ENCODE measurements around the gene SMS. TPM values are rescaled to one million over a fixed set of nuclear protein-coding genes. Genes with fewer than 3 reads are reported as not detected.
A peak's percentile ranks its signal among the peaks of the same experiment; 100 is the strongest.

Gene SMS
- total RNA-seq, 1 experiment from 2014 or later, result 172 TPM

DNA sequence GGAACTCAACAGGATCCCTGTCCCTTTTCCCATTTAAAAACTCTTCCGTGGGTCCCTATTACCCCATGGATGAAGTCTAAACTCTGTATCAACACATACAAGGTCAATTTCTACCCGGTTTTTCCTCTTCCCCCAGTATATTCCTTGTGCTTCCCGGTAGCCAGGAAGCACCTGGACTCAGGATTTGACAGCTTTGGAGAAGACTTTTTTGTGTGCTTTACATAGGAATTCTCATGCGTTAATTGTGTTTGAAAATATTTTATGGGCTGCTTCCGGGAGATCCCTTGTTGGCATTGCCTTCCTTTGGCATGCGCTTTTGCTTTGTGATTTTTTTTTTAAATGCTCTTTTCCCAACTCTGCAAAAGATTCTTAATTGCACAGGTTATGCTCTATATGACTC is 7.2 kb downstream of the SMS start:
- in situ Hi-C loops (cut with HindIII; ENCODE audit: low pct_unique_long_range_greater_than_20kb, low sequenced_read_pairs), result no loop called here

DNA sequence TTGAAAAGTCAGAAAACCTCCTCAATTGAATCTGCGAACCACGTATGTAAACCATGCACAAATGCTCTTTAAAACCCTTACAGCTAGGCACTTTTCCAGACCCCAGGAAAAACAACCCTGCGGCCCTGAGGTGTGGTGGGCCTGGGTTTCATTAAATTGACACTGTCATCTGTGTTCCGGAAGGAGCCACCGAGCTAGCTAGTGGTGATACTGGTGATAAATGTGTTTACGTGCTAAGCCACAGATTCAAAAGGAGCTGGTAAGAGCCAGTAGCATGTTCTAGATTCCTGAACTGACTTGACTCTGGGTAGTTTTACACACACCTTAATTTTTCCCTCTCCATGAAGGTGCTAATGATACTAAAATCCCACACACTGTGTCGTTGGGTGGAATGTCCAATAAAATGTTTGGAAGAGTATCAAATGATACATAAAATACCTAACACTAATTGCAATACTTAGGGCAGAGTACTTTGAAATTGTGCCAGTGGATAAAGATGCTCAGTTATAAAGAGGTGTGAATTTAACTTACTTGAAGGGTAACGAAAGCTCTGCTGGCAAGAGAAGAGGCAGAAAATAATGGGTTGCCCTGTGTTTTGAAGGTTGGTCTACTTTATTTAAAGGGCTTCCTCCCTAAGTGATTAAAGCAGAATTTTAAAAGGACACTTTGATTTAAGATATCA is 8.5 kb downstream of the SMS start:
- H3K9me3 ChIP-seq (ENCODE audit: control insufficient read depth, insufficient read depth, low read depth, low read length), result no peaks in the 10 kb centered on the region
- no peak for ATAC-seq
- POLR2A ChIA-PET, result no interaction called here
- peaks cover 24% of the 10 kb centered on the region for H3K4me1 ChIP-seq (ENCODE audit: control insufficient read depth, insufficient read depth, low read length)
- in situ Hi-C loops (cut with HindIII; ENCODE audit: low pct_unique_long_range_greater_than_20kb, low sequenced_read_pairs), result no loop called here
- DNase-seq (ENCODE audit: low read depth, low spot score), result no peak
- intact Hi-C loops (cut with micrococcal nuclease; ENCODE audit: unreplicated experiment), result no loop called here
- H3K27me3 ChIP-seq (ENCODE audit: control insufficient read depth, insufficient read depth, low read length), result no peaks in the 10 kb centered on the region
- TF ChIP-seq, protein P1, sequence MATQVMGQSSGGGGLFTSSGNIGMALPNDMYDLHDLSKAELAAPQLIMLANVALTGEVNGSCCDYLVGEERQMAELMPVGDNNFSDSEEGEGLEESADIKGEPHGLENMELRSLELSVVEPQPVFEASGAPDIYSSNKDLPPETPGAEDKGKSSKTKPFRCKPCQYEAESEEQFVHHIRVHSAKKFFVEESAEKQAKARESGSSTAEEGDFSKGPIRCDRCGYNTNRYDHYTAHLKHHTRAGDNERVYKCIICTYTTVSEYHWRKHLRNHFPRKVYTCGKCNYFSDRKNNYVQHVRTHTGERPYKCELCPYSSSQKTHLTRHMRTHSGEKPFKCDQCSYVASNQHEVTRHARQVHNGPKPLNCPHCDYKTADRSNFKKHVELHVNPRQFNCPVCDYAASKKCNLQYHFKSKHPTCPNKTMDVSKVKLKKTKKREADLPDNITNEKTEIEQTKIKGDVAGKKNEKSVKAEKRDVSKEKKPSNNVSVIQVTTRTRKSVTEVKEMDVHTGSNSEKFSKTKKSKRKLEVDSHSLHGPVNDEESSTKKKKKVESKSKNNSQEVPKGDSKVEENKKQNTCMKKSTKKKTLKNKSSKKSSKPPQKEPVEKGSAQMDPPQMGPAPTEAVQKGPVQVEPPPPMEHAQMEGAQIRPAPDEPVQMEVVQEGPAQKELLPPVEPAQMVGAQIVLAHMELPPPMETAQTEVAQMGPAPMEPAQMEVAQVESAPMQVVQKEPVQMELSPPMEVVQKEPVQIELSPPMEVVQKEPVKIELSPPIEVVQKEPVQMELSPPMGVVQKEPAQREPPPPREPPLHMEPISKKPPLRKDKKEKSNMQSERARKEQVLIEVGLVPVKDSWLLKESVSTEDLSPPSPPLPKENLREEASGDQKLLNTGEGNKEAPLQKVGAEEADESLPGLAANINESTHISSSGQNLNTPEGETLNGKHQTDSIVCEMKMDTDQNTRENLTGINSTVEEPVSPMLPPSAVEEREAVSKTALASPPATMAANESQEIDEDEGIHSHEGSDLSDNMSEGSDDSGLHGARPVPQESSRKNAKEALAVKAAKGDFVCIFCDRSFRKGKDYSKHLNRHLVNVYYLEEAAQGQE (IDR thresholded peaks at IDR 0.05; ENCODE audit: insufficient read depth in 1 of 2, low read depth in 2 of 2, low read length in 1 of 2), result no peak
- TF ChIP-seq TCF7L2 (IDR thresholded peaks at IDR 0.05; ENCODE audit: low read depth, low read length) (no peak), SIN3A (IDR thresholded peaks at IDR 0.05; ENCODE audit: borderline replicate concordance, insufficient read depth, low read depth, low read length) (no peak), POLR2AphosphoS5 (IDR thresholded peaks at IDR 0.05; ENCODE audit: low read depth, low read length) (no peak)
- peak overlapping the region; percentile 23; the same call in 1 of the 2 replicates for H3K27ac ChIP-seq (ENCODE audit: low read length)
- no peak overlapping the region for H3K4me3 ChIP-seq (ENCODE audit: low read depth in 2 of 2, low read length in 2 of 2)
- no peaks in the 10 kb centered on the region; the same call in 1 of the 2 replicates for H3K36me3 ChIP-seq (ENCODE audit: control insufficient read depth, insufficient read depth, low read length)
- no TSS peak for BruUV-seq (replicated peaks)
- CTCF ChIA-PET, result no interaction called here

More for the DNA sequence above, 7.2 kb downstream of the SMS start:
- H3K4me1 ChIP-seq (ENCODE audit: control insufficient read depth, insufficient read depth, low read length), result peaks cover 21% of the 10 kb centered on the region
- POLR2A ChIA-PET, result no interaction called here
- no peaks in the 10 kb centered on the region for H3K9me3 ChIP-seq (ENCODE audit: control insufficient read depth, insufficient read depth, low read depth, low read length)
- H3K4me3 ChIP-seq (ENCODE audit: low read depth in 2 of 2, low read length in 2 of 2), result peak overlapping the region; percentile 4 to 18; a peak in 1 of 4 replicates
- ATAC-seq (no peak), DNase-seq (ENCODE audit: low read depth, low spot score) (no peak)
- CTCF ChIA-PET, result no interaction called here
- no peaks in the 10 kb centered on the region for H3K27me3 ChIP-seq (ENCODE audit: control insufficient read depth, insufficient read depth, low read length)
- intact Hi-C loops (cut with micrococcal nuclease; ENCODE audit: unreplicated experiment), result no loop called here
- TF ChIP-seq TCF7L2 (IDR thresholded peaks at IDR 0.05; ENCODE audit: low read depth, low read length) (no peak), POLR2AphosphoS5 (IDR thresholded peaks at IDR 0.05; ENCODE audit: low read depth, low read length) (no peak), SIN3A (IDR thresholded peaks at IDR 0.05; ENCODE audit: borderline replicate concordance, insufficient read depth, low read depth, low read length) (no peak)
- TF ChIP-seq, protein P2, sequence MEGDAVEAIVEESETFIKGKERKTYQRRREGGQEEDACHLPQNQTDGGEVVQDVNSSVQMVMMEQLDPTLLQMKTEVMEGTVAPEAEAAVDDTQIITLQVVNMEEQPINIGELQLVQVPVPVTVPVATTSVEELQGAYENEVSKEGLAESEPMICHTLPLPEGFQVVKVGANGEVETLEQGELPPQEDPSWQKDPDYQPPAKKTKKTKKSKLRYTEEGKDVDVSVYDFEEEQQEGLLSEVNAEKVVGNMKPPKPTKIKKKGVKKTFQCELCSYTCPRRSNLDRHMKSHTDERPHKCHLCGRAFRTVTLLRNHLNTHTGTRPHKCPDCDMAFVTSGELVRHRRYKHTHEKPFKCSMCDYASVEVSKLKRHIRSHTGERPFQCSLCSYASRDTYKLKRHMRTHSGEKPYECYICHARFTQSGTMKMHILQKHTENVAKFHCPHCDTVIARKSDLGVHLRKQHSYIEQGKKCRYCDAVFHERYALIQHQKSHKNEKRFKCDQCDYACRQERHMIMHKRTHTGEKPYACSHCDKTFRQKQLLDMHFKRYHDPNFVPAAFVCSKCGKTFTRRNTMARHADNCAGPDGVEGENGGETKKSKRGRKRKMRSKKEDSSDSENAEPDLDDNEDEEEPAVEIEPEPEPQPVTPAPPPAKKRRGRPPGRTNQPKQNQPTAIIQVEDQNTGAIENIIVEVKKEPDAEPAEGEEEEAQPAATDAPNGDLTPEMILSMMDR (IDR thresholded peaks at IDR 0.05), result no peak
- TF ChIP-seq, protein P1 (IDR thresholded peaks at IDR 0.05; ENCODE audit: insufficient read depth in 1 of 2, low read depth in 2 of 2, low read length in 1 of 2), result no peak
- H3K36me3 ChIP-seq (ENCODE audit: control insufficient read depth, insufficient read depth, low read length), result no peaks in the 10 kb centered on the region
- no TSS peak for BruUV-seq (replicated peaks)
- H3K27ac ChIP-seq (ENCODE audit: low read length), result peak overlapping the region; percentile 72
